ENCODE data around the gene ERI3. TPM values are rescaled to one million over a fixed set of nuclear protein-coding genes. Genes with fewer than 3 reads are reported as not detected.
A peak's percentile ranks its signal among the peaks of the same experiment; 100 is the strongest.

Gene ERI3
- polyA plus RNA-seq, result 10 to 100 TPM; 15.1 to 26.1 TPM

GRCh38 chr1:44354840-44355581, at the start of gene ERI3:
Gene ERI3, minus strand, starts transcription at chr1:44355257. Its CDS starts 231 bp downstream, at chr1:44355026.
- Histone ChIP-seq H3K27ac (ENCODE audit: low read depth in 2 of 2, low read length in 1 of 2) (peak within 1 kb of the TSS; percentile 52 to 65), H3K27me3 (ENCODE audit: control insufficient read depth in 1 of 2, insufficient read depth in 2 of 2, low read length in 2 of 2) (no peaks in the 10 kb centered on the region), H3K4me1 (ENCODE audit: control insufficient read depth in 2 of 2, insufficient read depth in 2 of 2, low read length in 1 of 2) (peaks cover 0 to 2% of the 10 kb centered on the region in 2 donors), H3K4me3 (ENCODE audit: low read depth in 1 of 2, low read length in 2 of 2) (peak within 1 kb of the TSS; percentile 86 to 89), H3K9me3 (ENCODE audit: control insufficient read depth in 2 of 2, insufficient read depth in 1 of 2, low read depth in 1 of 2, low read length in 1 of 2) (no peaks in the 10 kb centered on the region), H3K36me3 (ENCODE audit: control insufficient read depth in 2 of 2, insufficient read depth in 2 of 2, low read length in 1 of 2) (no peaks in the 10 kb centered on the region)
- 1% methylated on average over 52 to 65 of the region's 65 CpGs for WGBS, 2 donors

- Histone ChIP-seq H3K4me3 (ENCODE audit: low read depth in 1 of 2, low read length in 2 of 2) (no peak overlapping the region), H3K27ac (ENCODE audit: low read depth in 2 of 2, low read length in 1 of 2) (no peak overlapping the region), H3K27me3 (ENCODE audit: control insufficient read depth in 1 of 2, insufficient read depth in 2 of 2, low read length in 2 of 2) (peaks cover 3 to 16% of the 10 kb centered on the region in 2 donors), H3K4me1 (ENCODE audit: control insufficient read depth in 2 of 2, insufficient read depth in 2 of 2, low read length in 1 of 2) (peaks cover 5 to 8% of the 10 kb centered on the region in 2 donors), H3K36me3 (ENCODE audit: control insufficient read depth in 2 of 2, insufficient read depth in 2 of 2, low read length in 1 of 2) (no peaks in the 10 kb centered on the region), H3K9me3 (ENCODE audit: control insufficient read depth in 2 of 2, insufficient read depth in 1 of 2, low read depth in 1 of 2, low read length in 1 of 2) (no peaks in the 10 kb centered on the region)
- 78 to 81% methylated on average over 12 of the region's 12 CpGs for WGBS, 2 donors
Observed at GRCh38 chr1:44401256-44402228, 46.5 kb upstream of the ERI3 start.

GRCh38 chr1:44390277-44390676, 35.2 kb upstream of the ERI3 start:
- WGBS, 2 donors, result 43 to 48% methylated on average over 1 of the region's 1 CpG
- Histone ChIP-seq H3K4me1 (ENCODE audit: control insufficient read depth in 2 of 2, insufficient read depth in 2 of 2, low read length in 1 of 2) (no peaks in the 10 kb centered on the region), H3K9me3 (ENCODE audit: control insufficient read depth in 2 of 2, insufficient read depth in 1 of 2, low read depth in 1 of 2, low read length in 1 of 2) (no peaks in the 10 kb centered on the region), H3K27me3 (ENCODE audit: control insufficient read depth in 1 of 2, insufficient read depth in 2 of 2, low read length in 2 of 2) (peaks cover 5% of the 10 kb centered on the region in 2 donors), H3K27ac (ENCODE audit: low read depth in 2 of 2, low read length in 1 of 2) (no peak overlapping the region), H3K4me3 (ENCODE audit: low read depth in 1 of 2, low read length in 2 of 2) (no peak overlapping the region), H3K36me3 (ENCODE audit: control insufficient read depth in 2 of 2, insufficient read depth in 2 of 2, low read length in 1 of 2) (no peaks in the 10 kb centered on the region)

GRCh38 chr1:44389437-44389836, 34.4 kb upstream of the ERI3 start:
- H3K27me3 ChIP-seq (ENCODE audit: control insufficient read depth in 1 of 2, insufficient read depth in 2 of 2, low read length in 2 of 2), result peaks cover 5% of the 10 kb centered on the region in 2 donors
- WGBS, 2 donors, result 64 to 65% methylated on average over 1 of the region's 1 CpG

GRCh38 chr1:44388551-44388950, 33.5 kb upstream of the ERI3 start:
- H3K4me1 ChIP-seq (ENCODE audit: control insufficient read depth in 2 of 2, insufficient read depth in 2 of 2, low read length in 1 of 2), result no peaks in the 10 kb centered on the region
- H3K27me3 ChIP-seq (ENCODE audit: control insufficient read depth in 1 of 2, insufficient read depth in 2 of 2, low read length in 2 of 2), result peaks cover 5% of the 10 kb centered on the region in 2 donors
- H3K27ac ChIP-seq (ENCODE audit: low read depth in 2 of 2, low read length in 1 of 2), result no peak overlapping the region
- H3K9me3 ChIP-seq (ENCODE audit: control insufficient read depth in 2 of 2, insufficient read depth in 1 of 2, low read depth in 1 of 2, low read length in 1 of 2), result no peaks in the 10 kb centered on the region
- WGBS, 2 donors, result 45 to 49% methylated on average over 2 of the region's 2 CpGs
- H3K36me3 ChIP-seq (ENCODE audit: control insufficient read depth in 2 of 2, insufficient read depth in 2 of 2, low read length in 1 of 2), result no peaks in the 10 kb centered on the region
- H3K4me3 ChIP-seq (ENCODE audit: low read depth in 1 of 2, low read length in 2 of 2), result no peak overlapping the region

More at GRCh38 chr1:44389437-44389836, 34.4 kb upstream of the ERI3 start:
- no peak overlapping the region for H3K4me3 ChIP-seq (ENCODE audit: low read depth in 1 of 2, low read length in 2 of 2)
- no peak overlapping the region for H3K27ac ChIP-seq (ENCODE audit: low read depth in 2 of 2, low read length in 1 of 2)
- H3K4me1 ChIP-seq (ENCODE audit: control insufficient read depth in 2 of 2, insufficient read depth in 2 of 2, low read length in 1 of 2), result no peaks in the 10 kb centered on the region
- no peaks in the 10 kb centered on the region for H3K36me3 ChIP-seq (ENCODE audit: control insufficient read depth in 2 of 2, insufficient read depth in 2 of 2, low read length in 1 of 2)
- H3K9me3 ChIP-seq (ENCODE audit: control insufficient read depth in 2 of 2, insufficient read depth in 1 of 2, low read depth in 1 of 2, low read length in 1 of 2), result no peaks in the 10 kb centered on the region

GRCh38 chr1:44380666-44381177, 25.7 kb upstream of the ERI3 start:
- H3K36me3 ChIP-seq (ENCODE audit: control insufficient read depth in 2 of 2, insufficient read depth in 2 of 2, low read length in 1 of 2), result no peaks in the 10 kb centered on the region

GRCh38 chr1:44377925-44378784, 23.1 kb upstream of the ERI3 start:
- no peaks in the 10 kb centered on the region for H3K27me3 ChIP-seq (ENCODE audit: control insufficient read depth in 1 of 2, insufficient read depth in 2 of 2, low read length in 2 of 2)
- H3K4me3 ChIP-seq (ENCODE audit: low read depth in 1 of 2, low read length in 2 of 2), result no peak overlapping the region
- no peak overlapping the region for H3K27ac ChIP-seq (ENCODE audit: low read depth in 2 of 2, low read length in 1 of 2)
- WGBS, 2 donors, result 63 to 75% methylated on average over 12 of the region's 12 CpGs
- H3K36me3 ChIP-seq (ENCODE audit: control insufficient read depth in 2 of 2, insufficient read depth in 2 of 2, low read length in 1 of 2), result no peaks in the 10 kb centered on the region
- no peaks in the 10 kb centered on the region for H3K4me1 ChIP-seq (ENCODE audit: control insufficient read depth in 2 of 2, insufficient read depth in 2 of 2, low read length in 1 of 2)
- no peaks in the 10 kb centered on the region for H3K9me3 ChIP-seq (ENCODE audit: control insufficient read depth in 2 of 2, insufficient read depth in 1 of 2, low read depth in 1 of 2, low read length in 1 of 2)

More at GRCh38 chr1:44380666-44381177, 25.7 kb upstream of the ERI3 start:
- 69 to 73% methylated on average over 3 of the region's 3 CpGs for WGBS, 2 donors
- H3K27ac ChIP-seq (ENCODE audit: low read depth in 2 of 2, low read length in 1 of 2), result no peak overlapping the region
- H3K4me3 ChIP-seq (ENCODE audit: low read depth in 1 of 2, low read length in 2 of 2), result no peak overlapping the region
- no peaks in the 10 kb centered on the region for H3K4me1 ChIP-seq (ENCODE audit: control insufficient read depth in 2 of 2, insufficient read depth in 2 of 2, low read length in 1 of 2)
- no peaks in the 10 kb centered on the region for H3K27me3 ChIP-seq (ENCODE audit: control insufficient read depth in 1 of 2, insufficient read depth in 2 of 2, low read length in 2 of 2)
- H3K9me3 ChIP-seq (ENCODE audit: control insufficient read depth in 2 of 2, insufficient read depth in 1 of 2, low read depth in 1 of 2, low read length in 1 of 2), result no peaks in the 10 kb centered on the region

GRCh38 chr1:44375547-44375946, 20.5 kb upstream of the ERI3 start:
- no peak overlapping the region for H3K4me3 ChIP-seq (ENCODE audit: low read depth in 1 of 2, low read length in 2 of 2)
- no peaks in the 10 kb centered on the region for H3K27me3 ChIP-seq (ENCODE audit: control insufficient read depth in 1 of 2, insufficient read depth in 2 of 2, low read length in 2 of 2)
- no peaks in the 10 kb centered on the region for H3K4me1 ChIP-seq (ENCODE audit: control insufficient read depth in 2 of 2, insufficient read depth in 2 of 2, low read length in 1 of 2)
- H3K9me3 ChIP-seq (ENCODE audit: control insufficient read depth in 2 of 2, insufficient read depth in 1 of 2, low read depth in 1 of 2, low read length in 1 of 2), result no peaks in the 10 kb centered on the region
- 94 to 97% methylated on average over 6 of the region's 6 CpGs for WGBS, 2 donors
- H3K36me3 ChIP-seq (ENCODE audit: control insufficient read depth in 2 of 2, insufficient read depth in 2 of 2, low read length in 1 of 2), result no peaks in the 10 kb centered on the region
- H3K27ac ChIP-seq (ENCODE audit: low read depth in 2 of 2, low read length in 1 of 2), result no peak overlapping the region

- H3K4me3 ChIP-seq (ENCODE audit: low read depth in 1 of 2, low read length in 2 of 2), result no peak overlapping the region
- H3K27me3 ChIP-seq (ENCODE audit: control insufficient read depth in 1 of 2, insufficient read depth in 2 of 2, low read length in 2 of 2), result no peaks in the 10 kb centered on the region
- H3K36me3 ChIP-seq (ENCODE audit: control insufficient read depth in 2 of 2, insufficient read depth in 2 of 2, low read length in 1 of 2), result no peaks in the 10 kb centered on the region
- no peaks in the 10 kb centered on the region for H3K4me1 ChIP-seq (ENCODE audit: control insufficient read depth in 2 of 2, insufficient read depth in 2 of 2, low read length in 1 of 2)
- H3K9me3 ChIP-seq (ENCODE audit: control insufficient read depth in 2 of 2, insufficient read depth in 1 of 2, low read depth in 1 of 2, low read length in 1 of 2), result no peaks in the 10 kb centered on the region
- no peak overlapping the region for H3K27ac ChIP-seq (ENCODE audit: low read depth in 2 of 2, low read length in 1 of 2)
Observed at GRCh38 chr1:44371206-44371605, 16.1 kb upstream of the ERI3 start.
